ENCODE measurements around the gene DDX24.

Gene DDX24

DNA sequence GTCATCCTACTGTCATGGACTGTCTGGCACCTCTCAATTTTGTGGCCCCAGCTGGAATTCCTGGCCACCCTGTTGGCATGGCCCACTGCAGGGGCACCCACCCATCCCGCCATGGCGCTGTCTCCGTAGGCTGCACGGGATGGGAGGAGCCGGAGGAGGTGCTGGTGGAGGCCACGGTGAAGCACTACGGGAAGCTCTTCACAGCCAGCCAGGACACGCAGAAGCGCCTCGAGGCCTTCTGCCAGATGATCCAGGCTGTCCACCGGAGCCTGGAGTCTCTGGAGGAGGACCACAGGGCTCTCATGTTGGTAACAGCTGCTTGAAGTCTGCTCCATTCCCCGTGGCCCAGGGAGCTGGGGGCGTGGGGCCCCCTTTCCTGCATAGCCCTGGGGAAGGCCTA, 80.0 kb downstream of the DDX24 start:
- TF ChIP-seq, protein P1, sequence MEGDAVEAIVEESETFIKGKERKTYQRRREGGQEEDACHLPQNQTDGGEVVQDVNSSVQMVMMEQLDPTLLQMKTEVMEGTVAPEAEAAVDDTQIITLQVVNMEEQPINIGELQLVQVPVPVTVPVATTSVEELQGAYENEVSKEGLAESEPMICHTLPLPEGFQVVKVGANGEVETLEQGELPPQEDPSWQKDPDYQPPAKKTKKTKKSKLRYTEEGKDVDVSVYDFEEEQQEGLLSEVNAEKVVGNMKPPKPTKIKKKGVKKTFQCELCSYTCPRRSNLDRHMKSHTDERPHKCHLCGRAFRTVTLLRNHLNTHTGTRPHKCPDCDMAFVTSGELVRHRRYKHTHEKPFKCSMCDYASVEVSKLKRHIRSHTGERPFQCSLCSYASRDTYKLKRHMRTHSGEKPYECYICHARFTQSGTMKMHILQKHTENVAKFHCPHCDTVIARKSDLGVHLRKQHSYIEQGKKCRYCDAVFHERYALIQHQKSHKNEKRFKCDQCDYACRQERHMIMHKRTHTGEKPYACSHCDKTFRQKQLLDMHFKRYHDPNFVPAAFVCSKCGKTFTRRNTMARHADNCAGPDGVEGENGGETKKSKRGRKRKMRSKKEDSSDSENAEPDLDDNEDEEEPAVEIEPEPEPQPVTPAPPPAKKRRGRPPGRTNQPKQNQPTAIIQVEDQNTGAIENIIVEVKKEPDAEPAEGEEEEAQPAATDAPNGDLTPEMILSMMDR (IDR thresholded peaks at IDR 0.05; ENCODE audit: insufficient read depth, missing control alignments): no peak
- DNase-seq (ENCODE audit: insufficient read length, low spot score) (no peak), FAIRE-seq (no peak)

DNA sequence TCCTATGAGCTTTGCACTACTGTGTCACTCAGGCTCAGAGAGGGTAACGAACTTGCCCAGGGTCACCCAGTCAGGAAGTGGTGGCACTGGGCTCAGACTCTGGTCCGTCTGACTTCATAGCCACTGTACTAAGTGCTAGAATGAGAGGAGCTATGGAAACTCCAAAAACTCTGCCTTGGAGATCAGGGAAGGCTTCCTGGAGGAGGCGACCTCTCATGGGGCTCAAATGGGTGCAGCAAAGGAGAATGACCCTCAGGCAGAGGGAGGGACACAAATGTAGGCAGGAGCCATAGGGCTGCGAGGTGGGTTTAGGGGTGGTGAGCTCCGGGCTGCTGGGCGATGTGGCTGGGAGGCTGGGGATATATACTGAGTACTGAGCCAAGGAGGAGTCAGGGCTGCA, 80.7 kb downstream of the DDX24 start:
- TF ChIP-seq, protein P1 (IDR thresholded peaks at IDR 0.05; ENCODE audit: insufficient read depth, missing control alignments): no peak
- FAIRE-seq (no peak), DNase-seq (ENCODE audit: insufficient read length, low spot score) (no peak)

DNA sequence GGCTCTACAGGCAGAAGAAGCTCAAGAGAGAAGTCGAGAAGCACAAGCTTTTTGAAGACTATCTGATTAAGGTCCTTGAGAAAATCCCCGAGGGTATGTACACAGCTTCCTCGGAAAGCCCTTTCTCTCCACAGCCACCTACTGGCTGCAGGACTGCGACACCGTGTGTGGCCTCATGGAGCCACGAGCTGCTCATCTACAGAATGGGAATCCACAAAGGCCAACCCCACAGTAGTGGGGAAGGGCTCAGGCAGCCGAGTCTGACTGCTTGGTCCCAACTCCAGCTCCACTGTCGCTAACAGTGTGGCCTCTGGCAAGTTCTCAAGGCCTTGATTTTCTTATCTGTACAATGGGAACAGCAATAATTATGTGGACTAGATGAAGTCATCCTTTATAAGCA, 81.4 kb downstream of the DDX24 start:
- DNase-seq (ENCODE audit: insufficient read length, low spot score) (no peak), FAIRE-seq (no peak)
- TF ChIP-seq, protein P1 (IDR thresholded peaks at IDR 0.05; ENCODE audit: insufficient read depth, missing control alignments): no peak

- DNase-seq (ENCODE audit: insufficient read length, low spot score): no peak
- no peak for FAIRE-seq
- TF ChIP-seq, protein P1 (IDR thresholded peaks at IDR 0.05; ENCODE audit: insufficient read depth, missing control alignments): no peak
Observed at GRCh38 chr14:93998871-93999403, 82.1 kb downstream of the DDX24 start.
